GM21723 (cell line): ENCODE data around the gene MED13.
"Not testable (repeated sequence)": the region's sequence is repeated elsewhere in the genome, so short reads cannot be mapped to it uniquely, and the experiment has no call there.

Experiments
- ATAC-seq: cut with Tn5 transposase; IDR thresholded peaks from one replicate; pipeline ENCODE4 v1.9.1; 2021; ENCODE audit warnings: mild to moderate bottlenecking, moderate library complexity; ENCODE audit not compliant: unreplicated experiment

Gene MED13

DNA sequence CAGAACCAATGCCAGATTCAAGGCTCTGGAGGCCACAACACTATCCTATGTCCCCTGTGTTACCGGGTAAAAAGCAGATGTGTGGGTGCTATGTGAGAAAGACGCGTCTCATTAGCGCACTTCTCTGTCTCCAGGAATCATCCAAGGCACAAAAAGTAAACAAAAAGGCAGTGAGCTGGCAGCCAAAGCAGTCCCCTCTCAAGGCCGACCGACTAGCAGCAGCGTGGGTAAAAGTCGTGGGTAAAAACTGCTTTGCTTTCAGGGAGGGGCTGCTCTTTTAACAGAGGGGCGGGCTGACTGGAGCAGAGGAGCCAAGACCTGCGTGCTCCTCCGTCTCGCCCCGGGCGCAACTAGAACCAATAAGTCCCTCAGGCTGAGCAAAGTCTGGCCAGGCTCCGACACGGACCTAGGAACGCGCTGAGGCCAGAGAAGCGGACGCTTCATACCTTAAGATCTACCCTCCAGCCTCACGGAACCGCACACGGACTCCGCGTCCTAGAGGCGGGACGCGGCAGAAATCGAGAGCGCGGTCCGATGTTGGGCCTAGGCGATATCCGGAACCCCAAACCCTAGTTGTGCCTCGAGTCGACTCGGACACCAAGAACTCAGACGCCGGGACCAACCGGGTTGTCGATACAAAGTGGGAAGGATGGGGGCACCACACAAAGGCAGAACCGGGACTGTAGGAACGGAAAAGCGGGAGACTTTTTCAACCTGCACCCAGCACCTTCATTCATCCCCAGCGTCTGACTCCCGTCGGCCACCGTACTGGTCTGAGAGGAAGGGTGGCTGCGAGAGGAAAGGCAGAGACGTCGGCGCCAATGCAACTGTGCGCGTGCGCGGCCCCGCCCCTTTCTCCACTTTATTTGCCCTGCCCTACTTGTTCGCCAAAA is 137.6 kb downstream of the MED13 start, which contains the start of gene INTS2:
INTS2 (minus strand) TSS at position 775 of the 893 bp plus-strand sequence. CDS start 1,338 bp downstream, outside the sequence.
- peak; percentile 73 for ATAC-seq

- no peak for ATAC-seq
These were observed 138.3 kb downstream of the MED13 start for GRCh38 chr17:61926826-61927207.

DNA sequence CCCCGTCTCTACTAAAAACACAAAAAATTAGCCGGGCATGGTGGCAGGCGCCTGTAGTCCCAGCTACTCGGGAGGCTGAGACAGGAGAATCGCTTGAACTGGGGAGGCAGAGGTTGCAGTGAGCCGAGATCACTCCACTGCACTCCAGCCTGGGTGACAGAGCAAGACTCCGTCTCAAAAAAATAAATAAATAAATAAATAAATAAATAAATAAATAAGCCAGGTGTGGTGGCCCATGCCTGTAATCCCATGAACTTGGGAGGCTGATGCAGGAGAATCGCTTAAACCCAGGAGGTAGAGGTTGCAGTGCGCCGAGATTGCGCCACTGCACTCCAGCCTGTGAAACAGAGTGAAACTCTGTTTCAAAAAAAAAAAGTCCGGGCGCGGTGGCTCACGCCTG is 149.9 kb downstream of the MED13 start:
- ATAC-seq: not testable (repeated sequence)

DNA sequence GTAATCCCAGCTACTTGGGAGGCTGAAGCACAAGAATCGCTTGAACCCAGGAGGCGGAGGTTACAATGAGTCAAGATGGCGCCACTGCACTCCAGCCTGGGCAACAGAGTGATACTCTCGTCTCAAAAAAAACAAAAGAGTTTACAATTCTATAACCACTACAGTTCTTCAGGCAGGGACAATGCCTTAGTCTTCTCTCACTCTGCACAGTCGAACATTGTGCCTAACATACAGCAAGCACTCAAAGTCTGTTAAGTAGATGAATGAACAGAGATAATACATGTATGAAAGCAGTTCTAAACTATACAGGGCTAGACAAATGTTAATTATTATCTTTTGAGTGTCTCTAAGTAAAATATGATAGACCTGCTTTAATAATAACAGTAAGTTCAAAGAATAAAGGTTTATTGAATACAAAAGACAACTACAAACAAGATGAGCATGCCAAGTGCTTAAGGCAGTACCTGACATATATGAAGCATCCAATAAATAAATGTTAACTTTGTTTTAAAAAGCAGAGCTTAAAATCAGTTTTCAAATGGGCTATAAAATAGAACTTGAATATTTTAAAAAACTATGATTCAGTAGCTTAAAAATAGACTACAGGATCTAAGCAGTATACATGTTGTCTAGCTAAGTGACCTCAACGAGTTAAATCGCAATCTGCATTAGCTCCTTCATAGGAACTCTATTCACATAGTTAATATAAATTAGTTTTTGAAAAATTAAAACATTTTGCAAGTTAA is 156.6 kb downstream of the MED13 start:
- ATAC-seq: no peak

DNA sequence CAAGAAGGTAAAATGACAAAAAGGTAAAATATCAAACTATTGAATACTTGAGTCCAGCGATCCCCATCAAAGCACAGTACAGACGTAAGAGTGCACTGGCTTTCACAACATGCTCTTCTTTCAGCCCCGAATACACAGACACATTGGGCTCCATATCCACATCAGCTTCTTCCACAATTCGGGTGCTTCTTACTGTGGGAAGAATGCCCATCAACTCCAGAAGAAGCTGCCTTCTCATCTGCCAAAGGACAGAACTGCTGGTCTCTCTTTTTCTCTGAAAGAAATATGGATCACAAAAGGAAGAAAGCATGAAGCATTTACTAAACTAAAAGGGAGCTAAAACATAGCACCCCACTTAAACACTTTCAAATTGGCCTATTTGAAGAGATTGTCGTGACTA is 157.7 kb downstream of the MED13 start:
- ATAC-seq: no peak

GRCh38 chr17:61904094-61904710 is 160.9 kb downstream of the MED13 start:
- peak; percentile 69 for ATAC-seq

DNA sequence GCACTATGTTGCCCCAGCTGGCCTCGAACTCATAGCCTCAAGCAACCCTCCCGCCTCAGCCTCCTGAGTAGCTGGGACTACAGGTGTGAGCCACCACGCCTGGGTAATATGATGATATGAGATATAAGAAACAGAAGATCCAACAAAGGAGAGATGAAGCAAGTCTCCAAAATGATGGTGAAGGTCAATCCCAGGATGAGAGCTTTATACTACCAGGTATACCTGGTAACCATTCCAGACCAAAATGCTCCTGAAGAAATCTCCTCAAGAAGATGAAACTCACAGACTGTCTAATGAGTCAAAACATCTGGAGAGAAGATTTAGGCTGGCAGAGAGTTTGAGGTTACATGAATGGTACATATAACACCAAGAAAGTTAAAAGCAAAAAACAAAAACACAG is 161.8 kb downstream of the MED13 start:
- no peak for ATAC-seq

GRCh38 chr17:61897548-61898180 is 167.4 kb downstream of the MED13 start:
- no peak for ATAC-seq

DNA sequence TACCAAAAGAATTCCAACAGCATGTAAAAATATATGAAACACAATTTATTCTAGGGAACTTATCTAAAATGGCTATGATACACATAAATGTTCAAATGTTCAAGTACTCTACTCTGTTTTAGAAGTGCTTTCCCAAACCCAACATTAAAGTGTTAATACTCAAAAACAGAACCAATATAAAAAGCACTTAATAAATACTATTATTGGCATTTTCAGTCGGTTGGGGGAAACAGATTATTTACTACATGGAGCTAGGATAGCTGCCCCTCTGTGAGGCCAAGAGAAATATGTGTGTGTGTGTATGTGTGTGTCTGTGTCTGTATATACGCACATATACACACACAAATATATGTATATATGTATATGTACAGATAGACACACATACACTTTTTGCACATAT is 169.7 kb downstream of the MED13 start:
- ATAC-seq: no peak

DNA sequence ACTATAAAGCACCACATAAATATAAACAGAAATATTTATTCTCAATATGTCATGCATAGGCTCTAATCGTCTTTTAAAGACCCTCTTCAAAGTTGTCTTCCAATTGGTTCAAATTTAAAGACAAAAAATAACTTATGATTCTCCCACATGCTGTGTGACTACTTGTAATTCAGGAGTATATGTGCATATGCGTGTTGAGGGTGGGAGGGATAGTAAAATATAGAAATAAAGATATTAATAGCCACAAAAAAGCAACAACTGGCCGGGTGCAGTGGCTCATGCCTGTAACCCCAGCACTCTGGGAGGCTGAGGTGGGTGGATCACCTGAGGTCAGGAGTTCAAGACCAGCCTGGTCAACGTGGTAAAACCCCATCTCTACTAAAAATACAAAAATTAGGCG is 170.8 kb downstream of the MED13 start:
- not testable (repeated sequence) for ATAC-seq
